Measurements from ENCODE around the gene CTAGE9.
"Not testable (repeated sequence)": the region's sequence is repeated elsewhere in the genome, so short reads cannot be mapped to it uniquely, and the experiment has no call there.

Gene CTAGE9

GRCh38 chr6:131727868-131728267, 17.1 kb upstream of the CTAGE9 start:
- no peak for DNase-seq

GRCh38 chr6:131727467-131727866, 16.6 kb upstream of the CTAGE9 start:
- DNase-seq: no peak

- DNase-seq: no peak
Observed at GRCh38 chr6:131724114-131724513, 13.3 kb upstream of the CTAGE9 start.

- DNase-seq: no peak
Observed at GRCh38 chr6:131721161-131721560, 10.3 kb upstream of the CTAGE9 start.

- peak; percentile 3 for DNase-seq
Observed at GRCh38 chr6:131717836-131718542, 7.2 kb upstream of the CTAGE9 start.

- not testable (repeated sequence) for DNase-seq
Observed at GRCh38 chr6:131715567-131715966, 4.8 kb upstream of the CTAGE9 start.

- not testable (repeated sequence) for DNase-seq
Observed at GRCh38 chr6:131703905-131704304, 6.9 kb downstream of the CTAGE9 start.

GRCh38 chr6:131700851-131701250, 10.0 kb downstream of the CTAGE9 start:
- not testable (repeated sequence) for DNase-seq

- DNase-seq: no peak
Observed at GRCh38 chr6:131696956-131697355, 13.9 kb downstream of the CTAGE9 start.

GRCh38 chr6:131694832-131695426, 15.9 kb downstream of the CTAGE9 start:
- peak; percentile 75 for DNase-seq

GRCh38 chr6:131693384-131693783, 17.4 kb downstream of the CTAGE9 start:
- DNase-seq: no peak

GRCh38 chr6:131692589-131692988, 18.2 kb downstream of the CTAGE9 start:
- no peak for DNase-seq

- DNase-seq: no peak
Observed at GRCh38 chr6:131692031-131692430, 18.8 kb downstream of the CTAGE9 start.

- DNase-seq: no peak
Observed at GRCh38 chr6:131688286-131688685, 22.5 kb downstream of the CTAGE9 start.

- no peak for DNase-seq
Observed at GRCh38 chr6:131687022-131687421, 23.8 kb downstream of the CTAGE9 start.

GRCh38 chr6:131685266-131685780, 25.5 kb downstream of the CTAGE9 start:
- DNase-seq: no peak

GRCh38 chr6:131683479-131683878, 27.3 kb downstream of the CTAGE9 start:
- DNase-seq: peak; percentile 32

GRCh38 chr6:131682442-131682841, 28.4 kb downstream of the CTAGE9 start:
- peak; percentile 44 for DNase-seq

- no peak for DNase-seq
Observed at GRCh38 chr6:131681585-131681984, 29.2 kb downstream of the CTAGE9 start.

GRCh38 chr6:131680868-131681267, 29.9 kb downstream of the CTAGE9 start:
- DNase-seq: no peak

GRCh38 chr6:131678442-131678841, 32.4 kb downstream of the CTAGE9 start:
- no peak for DNase-seq

GRCh38 chr6:131673184-131673583, 37.6 kb downstream of the CTAGE9 start:
- DNase-seq: no peak

GRCh38 chr6:131669891-131670290, 40.9 kb downstream of the CTAGE9 start:
- DNase-seq: no peak

- no peak for DNase-seq
Observed at GRCh38 chr6:131663578-131664165, 47.1 kb downstream of the CTAGE9 start.
